Ovary (tissue), 9 donors: ENCODE measurements around the gene BNC2. TPM values are rescaled to one million over a fixed set of nuclear protein-coding genes. Genes with fewer than 3 reads are reported as not detected.

Experiments
- DNase-seq, 5 donors: peaks; one replicate each; pipeline ENCODE4 v3.0.0-alpha.2; 2019 to 2020
- H3K27ac ChIP-seq, 2 donors: fragments of 200-600 bp; one replicate each; pipeline versions ENCODE4 v1.5.1 to v1.8.0; 2019 to 2022
- H3K27me3 ChIP-seq: fragments of 200-600 bp; one replicate; pipeline ENCODE4 v1.8.0; 2022
- H3K36me3 ChIP-seq: fragments of 200-600 bp; sonication (generic); one replicate; pipeline ENCODE4 v1.5.1; 2019
- H3K4me1 ChIP-seq: one replicate; pipeline ENCODE4 v1.8.1; 2013; ENCODE audit warnings: mild to moderate bottlenecking, moderate library complexity; ENCODE audit not compliant: insufficient read depth
- H3K4me3 ChIP-seq: fragments of 200-600 bp; sonication (generic); one replicate; pipeline ENCODE4 v1.5.1; 2017
- H3K9me3 ChIP-seq, 2 donors: fragments of 200-600 bp in 1 of 2; sonication (generic) in 1 of 2; one replicate each; pipeline versions ENCODE4 v1.5.1 to v1.8.1; 2013 to 2019; ENCODE audit warnings: mild to moderate bottlenecking in 1 of 2, moderate library complexity in 1 of 2
- CTCF ChIP-seq, 3 donors: fragments of 450-650 bp in 2 of 3; fragments of 200-600 bp in 1 of 3; IDR thresholded peaks; one replicate each; pipeline versions ENCODE4 v1.5.1 to v1.8.0; 2016 to 2022; ENCODE audit warnings: antibody characterized with exemption in 3 of 3, mild to moderate bottlenecking in 1 of 3
- EP300 ChIP-seq: sonication (generic); formaldehyde crosslinking; IDR thresholded peaks from one replicate; pipeline ENCODE4 v1.6.1; 2017; ENCODE audit warnings: antibody characterized with exemption
- POLR2A ChIP-seq: fragments of 450-650 bp; IDR thresholded peaks from one replicate; pipeline ENCODE4 v1.6.1; 2017; ENCODE audit warnings: antibody characterized with exemption, mild to moderate bottlenecking, moderate library complexity
- WGBS, 3 donors: extraction: QIAGEN DNeasy Blood & Tissue Kit in 1 of 3; methylation state at CpG; one replicate each; pipeline versions ENCODE4 v1.1.5 to v1.1.7; 2013 to 2017; 5-methylcytosine and 5-hydroxymethylcytosine counted together
- intact Hi-C, 4 donors: fragments of 100-400 bp; cut with DNase I; formaldehyde crosslinking; loops; one replicate each; pipeline versions ENCODE4 v1.11.0 to v1.15.1; 2022 to 2023
- polyA plus RNA-seq, 2 donors: library from polyadenylated mRNA; stranded (reverse); fragments of 200-250 nt in 1 of 2; fragments of 350-450 nt in 1 of 2; fragmentation: Illumina TruSeq in 1 of 2; extraction: RNeasy Lipid Tissue Mini Kit (QIAGEN cat#74804) in 1 of 2; gene quantifications; one replicate each; pipeline ENCODE4 v1.2.3, GENCODE V29; 2013 to 2014
- total RNA-seq, 7 donors: library from RNA; depleted of rRNA in 2 of 7; stranded (reverse); fragments of >200 nt in 2 of 7; fragmentation: NEBNext Ultra II Directional in 3 of 7; extraction: Animal tissue kit (Norgen Biotek cat#: 25700) in 3 of 7; gene quantifications; one replicate each; pipeline versions ENCODE4 v1.1.0 to v1.2.4, GENCODE V29; 2016 to 2023
- donor health status: DM: no; HTN: no; CAD: no; lungs with moderate emphysema.
- donor health status: DM: no; HTN: no; CAD: no.
- donor health status: Bipolar disorder and iron deficiency.
- donor health status: DM: yes; HTN: yes; CAD: no.
- donor health status: DM: no; HTN: no; CAD: no.
- donor health status: DM: yes; HTN: yes; CAD: no.

Gene BNC2
- total and polyA plus RNA-seq, 9 donors: 17.2 to 232 (median 197) TPM

- 48 to 64% (median 54%) methylated on average over 6 of the region's 6 CpGs for WGBS, 3 donors
- no peak for DNase-seq
These were observed 24.1 kb downstream of the BNC2 start for GRCh38 chr9:16846367-16846766.

GRCh38 chr9:16834817-16835216 is 35.7 kb downstream of the BNC2 start:
- Histone ChIP-seq H3K4me1 (peaks cover 2% of the 10 kb centered on the region), H3K9me3 (no peaks in the 10 kb centered on the region), H3K27me3 (no peaks in the 10 kb centered on the region), H3K27ac (no peak overlapping the region), H3K4me3 (no peak overlapping the region), H3K36me3 (no peaks in the 10 kb centered on the region)
- intact Hi-C loops: loop anchor here in 1 of 4 donors (5.0 kb wide), 1 partner anchor 683 kb away; no protein-coding TSS in a partner anchor
- 78 to 84% (median 82%) methylated on average over 5 of the region's 5 CpGs for WGBS, 3 donors
- DNase-seq: no peak
- TF ChIP-seq POLR2A (no peak), EP300 (no peak), CTCF (IDR thresholded peaks at IDR 0.05) (no peak)

More at GRCh38 chr9:16846367-16846766, 24.1 kb downstream of the BNC2 start:
- intact Hi-C loops: loop anchor here in 1 of 4 donors (10.0 kb wide), 1 partner anchor 62 kb away; no protein-coding TSS in a partner anchor
- H3K4me3 ChIP-seq: no peak overlapping the region
- H3K9me3 ChIP-seq: no peaks in the 10 kb centered on the region
- no peaks in the 10 kb centered on the region for H3K36me3 ChIP-seq
- H3K4me1 ChIP-seq: peaks cover 2% of the 10 kb centered on the region
- no peak overlapping the region for H3K27ac ChIP-seq
- no peak for TF ChIP-seq CTCF (IDR thresholded peaks at IDR 0.05)
- no peak for TF ChIP-seq POLR2A
- TF ChIP-seq EP300: no peak
- H3K27me3 ChIP-seq: no peaks in the 10 kb centered on the region

GRCh38 chr9:16833296-16833835 is 37.1 kb downstream of the BNC2 start:
- WGBS, 3 donors: 69 to 84% (median 73%) methylated on average over 3 of the region's 3 CpGs
- intact Hi-C loops: loop anchor here in 1 of 4 donors (5.0 kb wide), 1 partner anchor 681 kb away; no protein-coding TSS in a partner anchor
- no peak for DNase-seq
- Histone ChIP-seq H3K36me3 (no peaks in the 10 kb centered on the region), H3K27me3 (no peaks in the 10 kb centered on the region), H3K4me1 (peaks cover 2% of the 10 kb centered on the region), H3K4me3 (no peak overlapping the region), H3K27ac (no peak overlapping the region), H3K9me3 (no peaks in the 10 kb centered on the region)
- TF ChIP-seq EP300 (no peak), POLR2A (no peak), CTCF (IDR thresholded peaks at IDR 0.05) (no peak)

DNA sequence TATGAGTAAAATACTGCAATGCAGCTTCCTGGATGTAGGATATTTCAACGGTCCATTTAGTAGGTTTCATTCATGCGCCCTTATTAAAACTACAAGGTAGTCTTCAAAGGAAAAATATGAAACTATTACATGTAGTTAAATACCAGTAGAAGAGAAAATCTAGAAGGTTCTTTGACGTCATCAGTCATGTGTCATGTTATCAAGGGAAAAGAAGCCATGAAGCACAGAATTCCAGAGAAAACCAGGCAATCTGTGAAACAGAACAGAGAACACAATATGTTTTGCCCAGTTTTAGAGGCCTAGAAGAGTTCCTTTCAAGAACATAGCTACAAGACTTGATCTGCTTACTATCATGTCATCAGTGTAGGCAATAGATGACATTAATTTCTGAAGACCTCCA is 38.4 kb downstream of the BNC2 start:
- H3K4me3 ChIP-seq: no peak overlapping the region
- no peaks in the 10 kb centered on the region for H3K27me3 ChIP-seq
- no peak overlapping the region for H3K27ac ChIP-seq
- peaks cover 4% of the 10 kb centered on the region for H3K4me1 ChIP-seq
- 88% methylated on average over 3 of the region's 3 CpGs for WGBS, 3 donors
- no peaks in the 10 kb centered on the region for H3K36me3 ChIP-seq
- no peak for TF ChIP-seq POLR2A
- TF ChIP-seq EP300: no peak
- no peak for TF ChIP-seq CTCF (IDR thresholded peaks at IDR 0.05)
- H3K9me3 ChIP-seq: no peaks in the 10 kb centered on the region
- no peak for DNase-seq
- intact Hi-C loops: loop anchor here in 1 of 4 donors (5.0 kb wide), 1 partner anchor 680 kb away; no protein-coding TSS in a partner anchor
